Activated CD8-positive, alpha-beta memory T cell treated with anti-CD3 and anti-CD28 coated beads, Interleukin-2, amount 50 U/mL, for 24 hours (primary cell): Measurements from ENCODE around the gene CYP2C19.
"Not testable (repeated sequence)": the region's sequence is repeated elsewhere in the genome, so short reads cannot be mapped to it uniquely, and the experiment has no call there.

ENCODE experiments used
- DNase-seq: peaks from one replicate; pipeline ENCODE4 v3.0.0-alpha.2; 2020; ENCODE audit errors: extremely low read depth

The CYP2C19 gene

DNA sequence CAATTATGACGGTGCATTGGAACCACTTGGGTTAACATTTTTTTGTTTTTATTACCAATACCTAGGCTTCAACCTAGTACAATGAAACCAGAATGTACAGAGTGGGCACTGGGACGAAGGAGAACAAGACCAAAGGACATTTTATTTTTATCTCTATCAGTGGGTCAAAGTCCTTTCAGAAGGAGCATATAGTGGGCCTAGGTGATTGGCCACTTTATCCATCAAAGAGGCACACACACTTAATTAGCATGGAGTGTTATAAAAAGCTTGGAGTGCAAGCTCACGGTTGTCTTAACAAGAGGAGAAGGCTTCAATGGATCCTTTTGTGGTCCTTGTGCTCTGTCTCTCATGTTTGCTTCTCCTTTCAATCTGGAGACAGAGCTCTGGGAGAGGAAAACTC, at the start of gene CYP2C19:
CYP2C19 (plus strand) TSS at position 289 of the 400 bp plus-strand sequence; CDS start at position 314, 25 bp downstream.
- no peak for DNase-seq

DNA sequence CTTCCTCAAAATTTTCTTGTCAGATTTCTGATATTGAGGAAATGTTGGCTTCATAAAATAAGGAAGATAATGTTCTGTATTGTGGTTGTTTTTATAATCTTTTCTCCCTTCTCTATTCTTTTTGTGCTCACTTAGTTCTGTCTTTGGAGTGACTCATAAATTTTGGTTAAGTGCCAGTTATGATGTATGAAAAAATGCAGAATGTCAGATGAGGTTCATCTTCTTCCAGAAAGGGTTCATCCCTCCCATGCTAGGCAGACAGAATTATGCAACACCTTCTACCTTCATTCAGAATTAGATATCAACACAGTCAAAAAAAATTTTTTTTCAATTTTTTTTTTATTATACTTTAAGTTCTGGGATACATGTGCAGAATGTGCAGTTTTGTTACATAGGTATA, 36.6 kb upstream of the CYP2C19 start:
- DNase-seq: no peak

DNA sequence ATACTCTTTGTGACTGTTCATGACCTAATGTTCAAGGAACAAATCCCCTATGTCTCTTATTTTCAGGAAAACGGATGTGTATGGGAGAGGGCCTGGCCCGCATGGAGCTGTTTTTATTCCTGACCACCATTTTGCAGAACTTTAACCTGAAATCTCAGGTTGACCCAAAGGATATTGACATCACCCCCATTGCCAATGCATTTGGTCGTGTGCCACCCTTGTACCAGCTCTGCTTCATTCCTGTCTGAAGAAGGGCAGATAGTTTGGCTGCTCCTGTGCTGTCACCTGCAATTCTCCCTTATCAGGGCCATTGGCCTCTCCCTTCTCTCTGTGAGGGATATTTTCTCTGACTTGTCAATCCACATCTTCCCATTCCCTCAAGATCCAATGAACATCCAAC, 27.3 kb upstream of the CYP2C19 start:
- DNase-seq: no peak

DNA sequence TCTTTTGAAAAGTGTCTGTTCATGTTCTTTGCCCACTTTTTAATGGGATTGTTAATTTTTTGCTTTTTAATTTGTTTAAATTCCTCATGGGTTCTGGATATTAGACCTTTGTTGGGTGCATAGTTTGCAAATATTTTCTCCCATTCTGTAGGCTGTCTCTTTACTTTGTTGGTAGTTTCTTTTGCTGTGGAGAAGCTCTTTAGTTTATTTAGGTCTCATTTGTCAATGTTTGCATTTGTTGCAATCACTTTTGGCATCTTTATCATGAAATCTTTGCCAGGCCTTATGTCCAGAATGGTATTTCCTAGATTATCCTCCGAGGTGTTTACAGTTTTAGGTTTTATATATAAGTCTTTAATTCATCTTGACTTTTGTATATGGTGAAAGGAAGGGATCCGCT, 23.9 kb upstream of the CYP2C19 start:
- DNase-seq: no peak

DNA sequence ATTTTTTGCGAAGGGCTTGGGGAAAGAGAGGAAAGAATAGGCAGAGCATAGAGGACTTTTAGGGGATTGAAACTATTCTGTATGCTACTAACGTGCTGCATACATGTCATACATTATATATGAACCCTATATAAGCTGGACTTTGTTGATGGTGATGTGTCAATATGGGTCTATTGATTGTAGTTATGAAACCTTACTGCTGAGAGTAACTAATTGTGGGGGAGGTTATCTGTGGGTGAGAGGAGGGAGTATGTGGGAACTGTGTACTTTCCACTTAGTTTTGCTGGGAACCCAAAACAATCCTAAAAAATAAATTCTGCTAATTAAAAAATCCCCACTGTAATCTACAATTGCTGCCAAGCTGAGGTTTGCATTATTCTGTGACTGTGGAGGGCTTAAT, 15.3 kb upstream of the CYP2C19 start:
- no peak for DNase-seq

DNA sequence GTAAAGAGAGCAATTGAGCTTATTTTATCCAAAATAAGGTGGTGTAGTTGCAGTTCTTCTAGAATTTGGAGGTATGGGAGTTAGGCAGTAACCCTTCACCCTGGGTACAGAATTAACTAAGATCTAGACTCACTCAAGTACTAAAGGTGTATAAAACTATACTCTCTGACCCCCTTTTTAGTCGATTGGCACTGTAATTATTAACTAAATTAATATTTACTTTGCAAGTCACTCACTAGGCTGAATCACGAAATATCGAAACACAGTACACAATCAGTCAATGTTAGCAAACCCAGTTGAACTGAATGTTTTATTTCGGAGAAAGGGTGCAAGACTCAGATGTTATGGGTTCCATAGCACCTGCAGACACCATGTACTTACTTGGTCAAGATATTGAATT, 14.6 kb upstream of the CYP2C19 start:
- DNase-seq: no peak

DNA sequence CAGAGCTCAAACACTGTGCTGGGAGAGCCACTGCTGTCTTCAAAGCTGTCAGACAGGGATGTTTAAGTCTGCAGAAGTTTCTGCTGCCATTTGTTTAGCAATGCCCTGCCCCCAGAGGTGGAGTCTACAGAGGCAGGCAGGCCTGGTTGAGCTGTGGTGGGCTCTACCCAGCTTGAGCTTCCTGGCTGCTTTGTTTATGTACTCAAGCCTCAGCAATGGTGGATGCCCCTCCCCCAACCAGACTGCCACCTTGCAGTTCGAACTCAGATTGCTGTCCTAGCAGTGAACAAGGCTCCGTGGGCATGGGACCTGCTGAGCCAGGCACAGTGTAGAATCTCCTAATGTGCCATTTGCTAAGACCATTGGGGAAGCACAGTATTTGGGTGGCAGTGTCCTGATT, 4.6 kb upstream of the CYP2C19 start:
- DNase-seq: no peak

DNA sequence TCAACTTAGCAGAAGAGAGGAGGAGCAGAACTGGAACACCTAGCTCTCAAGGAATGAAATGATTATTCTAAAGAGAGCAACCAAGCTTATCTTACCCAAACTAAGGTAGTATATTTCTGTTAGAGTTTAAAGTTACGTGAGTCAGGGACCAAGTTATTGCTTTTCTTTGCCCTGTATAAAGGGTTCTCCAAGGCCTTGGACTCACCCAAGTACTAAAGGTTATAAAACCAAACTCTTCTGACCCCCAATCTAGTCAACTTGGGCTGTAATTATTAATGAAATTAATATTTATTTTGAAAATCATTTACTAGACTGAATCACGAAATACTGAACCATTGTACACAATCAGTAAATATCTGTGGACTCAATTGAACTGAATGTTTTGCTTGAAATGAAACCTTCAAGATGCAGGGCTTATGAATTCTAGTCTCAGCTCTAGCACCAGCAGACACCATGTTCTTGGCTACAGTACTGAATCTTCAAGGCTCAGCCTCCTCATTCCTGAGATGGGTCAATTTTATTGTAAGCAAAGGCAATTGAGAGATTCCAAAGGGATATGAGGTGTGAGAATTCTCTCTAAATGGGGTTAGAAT, 1.8 kb upstream of the CYP2C19 start:
- no peak for DNase-seq

DNA sequence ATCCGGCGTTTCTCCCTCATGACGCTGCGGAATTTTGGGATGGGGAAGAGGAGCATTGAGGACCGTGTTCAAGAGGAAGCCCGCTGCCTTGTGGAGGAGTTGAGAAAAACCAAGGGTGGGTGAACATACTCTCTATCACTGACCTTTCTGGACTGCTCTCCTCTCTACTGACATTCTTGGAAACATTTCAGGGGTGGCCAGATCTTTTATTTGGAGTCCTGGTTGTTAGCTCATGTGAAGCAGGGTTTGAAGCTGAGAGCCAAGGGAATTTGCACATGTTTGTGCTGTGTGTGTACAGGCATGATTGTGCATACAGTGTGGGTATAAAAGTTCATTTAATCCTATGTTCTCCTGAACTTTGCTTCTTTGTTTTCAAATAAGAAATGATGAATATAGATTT, 12.9 kb downstream of the CYP2C19 start:
- DNase-seq: not testable (repeated sequence)

DNA sequence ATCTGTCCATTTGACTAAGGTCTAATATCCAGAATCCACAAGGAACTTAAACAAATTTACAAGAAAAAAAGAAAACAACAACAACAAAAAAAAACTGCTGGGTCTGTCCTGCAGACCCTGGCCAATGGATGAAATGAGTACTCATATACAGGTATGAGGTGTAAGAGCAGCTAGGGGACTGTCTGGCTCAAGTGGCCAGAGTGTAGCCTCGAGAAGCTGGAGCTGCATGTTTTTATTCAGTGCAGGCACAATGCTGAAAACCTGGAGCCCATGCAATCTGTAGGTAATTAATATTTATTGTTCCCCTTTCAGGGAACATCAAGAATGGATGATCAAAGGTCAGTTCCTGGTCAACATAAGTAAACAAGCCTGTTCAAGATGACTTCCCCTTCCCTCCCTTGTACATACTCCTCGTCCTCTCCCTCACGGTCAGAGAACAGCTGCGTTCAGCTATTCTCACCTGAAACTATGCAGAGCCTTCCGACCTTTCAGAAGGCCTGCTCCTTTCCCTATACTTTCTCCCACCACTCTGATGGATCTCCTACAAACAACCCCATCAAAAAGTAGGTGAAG, 15.5 kb downstream of the CYP2C19 start:
- no peak for DNase-seq

DNA sequence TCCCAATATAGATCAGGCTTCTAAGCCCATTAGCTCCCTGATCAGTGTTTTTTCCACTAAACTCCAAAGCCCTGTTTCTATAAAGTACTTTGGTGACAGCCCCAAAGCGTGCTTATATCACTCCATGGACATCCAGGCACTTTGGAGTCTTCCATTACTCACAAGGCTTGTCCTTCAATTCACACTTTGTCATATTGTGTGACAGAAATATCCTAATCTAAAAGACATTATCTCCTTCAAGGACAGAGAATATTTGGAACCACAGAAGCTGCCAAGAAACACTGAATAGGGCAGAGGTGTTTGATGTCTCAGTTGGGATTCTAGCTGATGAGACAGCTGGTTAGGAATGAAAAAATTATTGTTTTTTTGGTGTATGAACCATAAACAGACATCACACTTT, 18.4 kb downstream of the CYP2C19 start:
- DNase-seq: no peak

DNA sequence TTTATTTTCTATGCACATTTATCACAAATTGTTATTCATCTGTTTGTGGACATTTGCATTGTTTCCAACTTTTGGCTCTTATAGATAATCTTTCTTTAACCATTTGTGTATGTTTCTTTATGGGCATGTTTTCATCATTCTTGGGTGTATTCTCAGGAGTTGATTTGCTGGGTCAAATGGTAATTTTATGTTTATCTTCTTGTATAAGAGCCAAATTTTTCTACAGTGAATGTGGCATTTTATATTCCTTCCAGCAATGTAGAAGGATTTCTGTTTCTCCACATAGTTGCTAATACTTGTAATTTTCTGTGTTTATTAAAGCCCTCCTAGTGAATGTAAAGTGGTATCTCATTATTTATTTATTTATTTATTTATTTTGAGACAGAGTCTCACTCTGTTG, 21.8 kb downstream of the CYP2C19 start:
- no peak for DNase-seq

DNA sequence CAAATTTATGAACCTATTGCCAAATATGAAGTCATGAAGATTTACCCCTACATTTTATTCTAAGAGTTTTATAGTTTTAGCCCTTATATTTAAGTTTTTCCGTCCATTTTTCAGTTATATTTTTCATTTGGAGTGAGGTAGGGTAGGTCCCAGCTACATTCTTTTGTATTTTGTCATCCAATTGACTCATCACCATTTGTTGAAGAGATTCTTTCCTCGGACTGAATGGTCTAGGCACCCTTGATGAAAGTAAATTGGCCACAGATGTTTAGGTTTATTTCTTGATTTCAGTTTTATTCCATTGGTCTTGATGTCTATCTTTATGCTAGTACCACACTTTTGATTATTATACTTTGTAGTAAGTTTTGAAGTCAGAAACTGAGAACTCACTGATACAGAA, 22.7 kb downstream of the CYP2C19 start:
- DNase-seq: no peak

DNA sequence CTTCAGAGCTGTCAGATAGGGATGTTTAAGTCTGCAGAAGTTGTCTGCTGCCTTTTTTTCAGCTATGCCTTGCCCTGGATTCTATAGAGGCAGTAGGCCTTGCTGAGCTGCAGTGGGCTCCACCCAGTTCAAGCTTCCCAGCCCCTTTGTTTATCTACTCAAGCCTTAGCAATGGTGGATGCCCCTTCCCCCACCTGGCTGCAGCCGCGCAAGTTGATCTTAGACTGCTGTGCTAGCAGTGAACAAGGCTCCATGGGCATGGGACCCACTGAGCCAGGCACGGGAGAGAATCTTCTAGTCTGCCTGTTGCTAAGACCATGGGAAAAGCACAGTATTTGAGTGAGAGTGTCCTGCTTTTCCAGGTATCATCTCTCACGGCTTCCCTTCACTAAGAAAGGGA, 38.1 kb downstream of the CYP2C19 start:
- not testable (repeated sequence) for DNase-seq

DNA sequence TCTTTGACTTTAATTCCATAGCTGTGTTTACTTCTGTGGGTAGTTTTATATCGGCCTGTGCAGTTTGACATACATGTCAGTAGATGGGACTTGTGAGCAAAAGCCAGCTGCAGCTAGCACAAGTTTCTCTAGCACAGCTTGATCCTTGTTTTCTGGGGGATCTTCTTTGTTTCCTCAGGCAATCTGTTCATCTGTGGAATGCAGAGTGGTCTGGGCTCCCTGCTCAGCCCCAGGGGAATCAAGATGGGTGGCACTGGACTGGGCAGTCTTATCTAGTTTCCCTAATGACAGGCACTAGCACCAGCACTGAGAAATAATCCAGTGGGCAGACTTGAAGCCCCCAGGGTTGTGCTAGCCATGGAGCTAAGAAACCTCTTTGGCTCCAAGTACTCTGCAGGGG, 40.8 kb downstream of the CYP2C19 start:
- no peak for DNase-seq

DNA sequence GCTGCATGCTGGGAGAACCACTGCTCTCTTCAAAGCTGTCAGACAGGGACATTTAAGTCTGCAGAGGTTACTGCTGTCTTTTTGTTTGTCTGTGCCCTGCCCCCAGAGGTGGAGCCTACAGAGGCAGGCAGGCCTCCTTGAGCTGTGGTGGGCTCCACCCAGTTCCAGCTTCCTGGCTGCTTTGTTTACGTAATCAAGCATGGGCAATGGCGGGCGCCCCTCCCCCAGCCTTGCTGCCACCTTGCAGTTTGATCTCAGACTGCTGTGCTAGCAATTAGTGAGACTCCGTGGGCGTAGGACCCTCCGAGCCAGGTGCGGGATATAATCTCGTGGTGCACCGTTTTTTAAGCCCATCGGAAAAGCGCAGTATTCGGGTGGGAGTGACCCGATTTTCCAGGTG, 67.5 kb downstream of the CYP2C19 start:
- DNase-seq: not testable (repeated sequence)

DNA sequence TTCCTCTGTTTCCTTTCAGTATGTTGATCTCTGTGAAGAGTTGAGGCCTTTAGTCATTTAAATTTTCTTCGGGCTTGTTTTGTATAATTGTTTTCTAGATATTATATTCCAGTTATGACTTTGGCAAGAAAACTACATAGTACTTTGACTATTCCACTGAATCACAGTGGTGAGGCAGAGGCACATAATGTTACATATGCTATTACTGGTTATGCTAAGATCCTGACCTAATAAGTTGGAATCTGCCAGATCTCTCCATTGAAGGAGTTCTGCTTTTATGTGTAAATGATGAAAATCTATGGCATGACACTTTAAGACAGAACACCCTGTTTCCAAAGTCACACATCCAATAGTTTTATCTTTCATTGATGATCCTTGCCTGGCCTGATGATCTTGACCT, 83.7 kb downstream of the CYP2C19 start:
- DNase-seq: no peak

DNA sequence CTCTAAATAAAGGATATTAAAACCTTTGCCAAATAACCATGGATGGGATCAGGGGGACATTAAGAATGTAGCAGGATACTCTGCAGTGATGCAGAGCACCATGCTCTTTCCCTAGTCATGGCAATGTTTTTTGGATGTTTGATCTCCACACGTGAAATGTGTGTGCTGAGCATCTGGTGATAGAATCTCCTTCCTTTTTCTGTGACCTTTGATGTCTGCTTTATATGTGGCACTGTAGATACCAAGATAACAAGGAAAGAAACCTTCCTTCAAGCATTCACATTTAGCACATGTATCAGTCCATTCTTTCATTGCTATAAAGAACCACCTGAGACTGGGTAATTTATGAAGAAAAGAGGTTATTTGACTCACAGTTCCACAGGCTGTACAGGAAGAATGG, 88.3 kb downstream of the CYP2C19 start:
- no peak for DNase-seq

DNA sequence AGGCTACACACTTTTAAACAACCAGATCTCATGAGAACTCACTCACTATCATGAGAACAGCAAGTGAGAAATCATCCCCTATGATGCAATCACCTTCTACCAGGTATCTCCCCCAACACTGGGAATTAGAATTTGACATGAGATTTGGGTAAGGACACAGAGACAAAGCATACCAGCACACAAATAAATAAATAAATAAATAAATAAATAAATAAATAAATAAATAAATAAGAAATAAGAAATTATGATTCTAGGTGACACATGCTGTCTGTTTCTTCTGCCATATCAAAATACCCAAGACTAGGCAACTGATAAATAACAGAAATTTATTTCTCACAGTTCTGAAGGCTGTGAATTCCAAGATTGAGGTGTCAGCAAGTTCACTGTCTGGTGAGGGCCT, 88.8 kb downstream of the CYP2C19 start:
- no peak for DNase-seq

DNA sequence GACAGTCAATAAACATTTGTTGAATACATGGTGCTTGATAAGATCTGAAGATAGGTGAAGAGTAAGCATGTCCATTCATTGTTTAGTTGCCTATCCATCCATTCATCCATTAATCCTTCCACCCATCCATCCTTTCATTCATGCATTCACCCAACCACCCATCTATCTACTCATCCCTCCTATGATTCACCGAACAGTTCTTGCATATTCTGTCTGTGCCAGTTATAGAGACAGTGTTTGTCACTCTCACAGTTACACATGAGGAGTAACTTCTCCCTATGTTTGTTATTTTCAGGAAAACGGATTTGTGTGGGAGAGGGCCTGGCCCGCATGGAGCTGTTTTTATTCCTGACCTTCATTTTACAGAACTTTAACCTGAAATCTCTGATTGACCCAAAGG, 90.0 kb downstream of the CYP2C19 start:
- no peak for DNase-seq

DNA sequence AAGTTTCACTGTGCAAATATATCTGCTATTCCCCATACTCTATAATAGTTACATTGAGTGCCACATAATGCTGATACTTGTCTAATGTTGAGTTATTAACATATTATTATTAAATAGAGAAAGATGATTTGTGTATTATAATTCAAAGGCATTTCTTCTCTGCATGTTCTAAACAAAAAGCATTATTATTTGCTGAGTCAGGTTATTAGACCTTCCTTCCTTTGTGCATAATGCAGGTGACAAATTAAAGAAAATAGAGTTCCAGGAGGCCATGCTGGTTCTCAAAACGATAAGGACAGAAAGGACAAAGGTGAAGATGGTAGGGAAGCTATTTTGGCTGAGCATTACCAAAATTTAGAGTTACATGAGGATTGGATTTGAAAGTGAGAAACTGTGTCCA, 90.6 kb downstream of the CYP2C19 start:
- DNase-seq: no peak

DNA sequence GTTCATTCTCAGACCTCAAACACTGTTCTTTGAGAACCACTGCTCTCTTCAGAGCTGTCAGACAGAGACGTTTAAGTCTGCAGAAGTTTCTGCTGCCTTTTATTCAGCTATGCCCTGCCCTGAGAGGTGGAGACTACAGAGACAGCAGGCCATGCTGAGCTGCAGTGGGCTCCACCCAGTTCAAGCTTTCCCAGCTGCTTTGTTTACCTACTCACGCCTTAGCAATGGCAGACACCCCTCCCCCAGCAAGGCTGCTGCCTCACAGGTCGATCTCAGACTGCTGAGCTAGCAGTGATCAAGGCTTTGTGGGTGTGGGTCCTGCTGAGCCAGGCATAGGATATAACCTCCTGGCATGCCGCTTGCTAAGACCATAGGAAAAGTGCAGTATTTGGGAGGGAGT, 95.5 kb downstream of the CYP2C19 start:
- DNase-seq: no peak

DNA sequence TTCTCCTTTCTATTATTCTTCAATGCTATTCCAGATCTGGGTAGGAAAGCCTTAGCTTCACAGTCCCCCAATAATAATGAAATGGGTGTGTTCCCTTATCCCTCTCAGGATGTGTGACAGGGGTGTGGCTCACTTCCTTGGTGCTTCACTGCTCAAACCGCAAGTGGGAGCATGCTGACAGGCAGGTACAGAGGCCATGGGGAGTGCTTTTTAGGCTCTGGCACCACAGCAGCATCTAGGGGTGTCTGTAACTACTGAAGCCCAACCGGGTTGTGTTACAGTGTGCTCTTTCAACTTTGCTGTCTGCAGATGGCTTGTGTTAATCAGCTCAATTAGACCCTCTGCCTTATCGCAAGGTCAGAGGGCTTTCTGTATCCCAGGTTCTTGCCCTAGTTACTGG, 96.6 kb downstream of the CYP2C19 start:
- no peak for DNase-seq

DNA sequence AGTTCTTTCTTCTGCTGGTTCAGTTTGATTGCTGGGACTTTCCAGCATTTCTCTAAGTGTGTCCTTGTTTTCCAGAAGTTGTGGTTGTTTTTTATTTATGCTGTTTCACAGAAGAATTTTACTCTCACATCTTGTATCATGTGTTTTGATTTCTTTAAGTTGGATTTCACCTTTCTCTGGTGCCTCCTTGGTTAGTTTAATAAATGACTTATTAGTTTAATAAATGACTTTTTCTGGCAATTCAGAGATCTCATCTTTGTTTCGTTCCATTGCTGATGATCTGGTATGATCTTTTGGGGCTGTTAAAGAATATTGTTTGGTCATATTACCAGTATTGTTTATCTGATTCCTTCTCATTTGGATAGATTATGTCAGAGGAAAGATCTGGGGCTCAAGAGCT, 116.2 kb downstream of the CYP2C19 start:
- no peak for DNase-seq
